ENCODE data around the gene PLA1A.
"Not testable (repeated sequence)": the region's sequence is repeated elsewhere in the genome, so short reads cannot be mapped to it uniquely, and the experiment has no call there.

PLA1A gene

DNA sequence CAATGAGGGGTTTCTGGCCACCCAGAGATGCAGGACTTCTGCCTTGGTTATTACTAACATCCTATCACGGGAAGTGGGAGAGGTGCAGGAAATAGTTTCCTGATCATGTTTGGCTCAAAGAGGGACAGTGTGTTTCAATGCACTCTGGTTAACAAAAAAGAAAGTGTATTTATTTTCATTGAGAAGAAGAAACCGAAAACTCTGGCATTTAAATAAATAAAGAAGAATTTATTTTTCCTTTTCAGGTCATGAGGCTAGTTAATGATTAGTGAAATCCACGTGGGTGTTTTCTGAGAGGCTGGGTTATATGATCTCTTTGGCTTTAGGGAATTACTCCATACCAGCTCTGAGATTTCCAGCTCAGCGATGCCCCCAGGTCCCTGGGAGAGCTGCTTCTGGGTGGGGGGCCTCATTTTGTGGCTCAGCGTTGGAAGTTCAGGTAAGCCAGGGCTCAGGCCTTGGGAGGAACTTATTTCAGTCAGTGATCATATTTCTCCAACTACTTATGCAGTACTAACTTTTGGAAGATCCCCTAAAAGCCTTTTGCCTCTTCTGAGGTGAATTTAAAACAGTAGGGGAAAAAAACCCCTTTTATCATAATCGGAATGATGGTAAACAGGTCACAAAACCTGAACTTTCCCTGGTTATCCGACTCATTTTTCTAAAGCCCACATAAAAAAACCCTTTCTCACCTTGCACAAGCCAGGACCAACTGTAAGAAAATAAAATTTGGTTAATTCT lies at the start of gene PLA1A:
Gene PLA1A, plus strand, starts transcription at position 338 of the 741 bp plus-strand sequence. Its CDS starts 29 bp downstream, at position 367.
- DNase-seq, result no peak

DNA sequence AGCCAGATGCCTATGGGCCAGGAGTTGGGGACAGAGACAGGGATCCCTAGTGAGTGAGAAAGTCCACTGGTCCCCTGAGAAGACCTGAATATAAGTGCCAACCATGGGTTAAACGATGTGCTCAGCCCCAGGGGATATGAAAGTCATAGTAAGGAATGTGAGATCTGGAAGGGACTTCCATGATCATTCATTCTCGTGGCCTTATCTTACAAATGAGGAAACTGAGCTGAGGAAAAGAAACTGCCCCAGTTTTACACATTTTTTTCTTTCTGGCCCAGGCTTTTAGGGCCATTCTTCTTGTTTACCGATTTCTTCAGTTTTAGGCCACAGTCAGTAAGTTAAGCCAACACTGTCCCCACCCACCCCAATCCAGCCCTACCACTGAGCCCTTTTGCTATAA lies 49.3 kb upstream of the PLA1A start:
- no peak for DNase-seq

DNA sequence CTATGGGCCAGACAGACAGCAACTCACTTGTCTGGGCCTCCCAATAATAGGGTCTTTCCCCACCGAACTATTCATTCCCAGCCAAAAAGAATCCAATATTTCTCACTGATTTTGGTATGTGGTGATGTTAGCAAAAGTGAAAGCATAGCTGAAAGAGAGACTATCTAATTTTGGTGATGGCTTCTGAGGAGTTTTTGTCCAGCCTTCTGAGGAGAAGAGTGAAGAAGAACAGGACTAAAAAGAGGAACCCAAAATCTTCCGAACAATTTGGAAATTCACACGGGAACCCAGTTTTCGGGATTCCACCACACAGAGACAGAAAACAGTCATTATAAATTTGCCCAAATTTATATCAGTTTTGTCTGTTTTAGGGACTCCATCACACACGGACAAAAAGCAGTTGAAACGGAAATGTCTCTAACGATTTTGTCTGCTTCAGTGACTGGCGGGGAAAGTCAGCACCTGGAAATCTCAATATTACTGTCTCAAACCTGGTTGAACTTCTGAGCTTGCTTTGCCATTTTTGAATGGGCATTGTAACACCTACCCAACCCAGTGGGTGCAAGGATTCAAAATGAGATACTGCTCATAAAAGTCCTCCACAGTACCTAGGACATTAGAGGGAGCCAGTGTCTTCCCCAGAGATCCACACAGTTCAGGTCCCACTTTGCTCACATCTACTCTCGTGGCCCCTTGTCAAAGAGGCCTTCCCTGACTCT lies 47.3 kb upstream of the PLA1A start:
- DNase-seq, result no peak

GRCh38 chr3:119551598-119551997 lies 46.1 kb upstream of the PLA1A start:
- no peak for DNase-seq

DNA sequence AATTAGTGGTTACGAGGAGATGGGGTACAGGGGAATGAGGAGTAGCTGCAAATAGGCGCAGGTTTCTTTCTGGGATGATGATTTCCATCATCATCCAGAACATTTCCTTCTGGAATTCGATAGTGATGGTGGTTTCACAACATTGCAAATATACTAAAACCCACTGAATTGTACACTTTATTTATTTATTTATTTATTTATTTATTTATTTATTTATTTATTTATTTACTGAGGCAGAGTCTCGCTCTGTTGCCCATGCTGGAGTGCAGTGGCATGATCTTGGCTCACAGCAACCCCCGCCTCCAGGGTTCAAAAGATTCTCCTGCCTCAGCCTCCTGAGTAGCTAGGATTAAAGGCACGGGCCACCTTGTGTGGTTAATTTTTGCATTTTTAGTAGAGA lies 44.8 kb upstream of the PLA1A start:
- DNase-seq, result not testable (repeated sequence)

- no peak for DNase-seq
Observed at GRCh38 chr3:119553823-119554415, 43.8 kb upstream of the PLA1A start.

GRCh38 chr3:119555309-119555735 lies 42.4 kb upstream of the PLA1A start:
- DNase-seq, result no peak

- DNase-seq, result no peak
Observed at GRCh38 chr3:119555929-119556328, 41.8 kb upstream of the PLA1A start.

- no peak for DNase-seq
Observed at GRCh38 chr3:119557192-119557876, 40.4 kb upstream of the PLA1A start.

- DNase-seq, result no peak
Observed at GRCh38 chr3:119557877-119558269, 39.8 kb upstream of the PLA1A start.

- DNase-seq, result no peak
Observed at GRCh38 chr3:119558626-119559317, 38.9 kb upstream of the PLA1A start.

DNA sequence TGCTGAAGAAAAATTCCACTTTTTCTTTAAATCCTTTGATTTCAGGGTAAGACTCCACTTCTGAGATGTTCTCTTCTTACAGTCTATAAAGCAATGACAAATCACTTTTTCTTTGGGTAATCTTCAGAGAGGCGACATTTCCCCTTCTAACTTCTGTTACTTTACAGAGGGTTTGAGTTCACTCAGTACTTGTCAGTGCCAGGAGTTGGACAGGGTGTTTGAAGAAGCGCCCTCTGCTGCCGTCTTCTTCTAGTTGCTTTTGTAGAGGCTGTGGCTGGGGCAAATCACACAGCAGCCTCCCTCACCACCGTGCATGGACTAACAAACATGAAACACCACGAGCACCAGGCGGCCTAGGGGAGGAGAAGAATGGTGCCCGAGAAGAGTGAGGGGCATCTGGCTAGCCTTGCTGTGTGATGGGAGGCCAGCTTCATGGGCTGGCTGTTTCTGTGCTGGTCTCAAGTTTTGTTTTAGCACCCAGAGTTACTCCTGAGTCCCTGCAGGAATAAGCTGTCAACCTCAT lies 38.2 kb upstream of the PLA1A start, which contains the start of gene CD80:
Gene CD80, minus strand, starts transcription at position 174 of the 523 bp plus-strand sequence. CDS start 1,886 bp downstream, outside the sequence.
- peak; percentile 73 for DNase-seq

DNA sequence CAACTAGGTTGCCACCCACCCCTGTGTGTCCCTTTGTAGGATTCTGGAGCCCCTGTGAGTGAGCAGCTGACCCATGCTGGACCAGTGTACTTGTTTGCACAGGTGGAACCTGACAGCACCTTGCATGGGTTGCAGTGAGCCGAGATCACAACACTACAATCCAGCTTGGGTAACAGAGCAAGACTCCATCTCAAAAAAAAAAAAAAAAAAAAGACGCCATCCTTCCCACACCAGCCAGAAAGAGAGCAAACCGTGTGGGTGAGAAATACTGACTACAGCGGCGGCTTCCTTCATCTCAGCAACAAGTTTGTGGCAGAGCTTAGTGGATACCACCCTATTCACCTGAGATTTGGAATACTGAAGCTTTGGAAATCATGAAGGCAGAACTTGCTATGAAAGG lies 37.5 kb upstream of the PLA1A start:
- no peak for DNase-seq

DNA sequence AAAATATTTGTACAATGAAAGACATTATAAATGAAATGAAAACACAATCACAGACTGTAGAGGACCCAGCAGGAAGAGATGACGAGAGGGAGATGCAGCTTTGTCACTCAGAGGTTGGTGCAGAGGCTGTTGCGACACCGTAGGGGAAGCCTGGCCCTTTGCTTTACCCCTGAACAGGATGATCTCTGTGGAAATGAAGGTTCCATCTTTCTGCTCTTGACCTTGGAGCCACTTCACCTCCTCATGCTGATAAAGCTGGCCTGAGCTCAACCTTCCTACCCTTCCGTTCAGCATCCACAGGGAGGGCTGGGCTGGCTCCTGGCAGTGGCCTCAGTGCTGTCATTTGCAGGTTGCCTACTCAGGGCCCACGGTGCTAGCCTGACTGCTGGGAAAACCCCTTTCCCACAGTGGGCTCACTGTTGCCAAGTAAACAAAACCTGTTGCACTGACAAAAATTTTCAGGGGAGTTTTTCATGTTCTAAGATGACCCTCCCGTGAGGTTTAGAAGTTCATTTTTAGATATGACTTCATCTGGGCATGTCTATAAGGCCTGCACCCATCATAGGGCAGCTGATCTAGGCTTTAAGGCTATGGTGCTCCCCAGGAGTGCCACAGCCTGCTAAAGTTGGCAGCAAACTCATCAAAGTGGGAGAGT lies 35.3 kb upstream of the PLA1A start:
- peak; percentile 80 for DNase-seq

GRCh38 chr3:119563334-119563733 lies 34.4 kb upstream of the PLA1A start:
- DNase-seq, result not testable (repeated sequence)

DNA sequence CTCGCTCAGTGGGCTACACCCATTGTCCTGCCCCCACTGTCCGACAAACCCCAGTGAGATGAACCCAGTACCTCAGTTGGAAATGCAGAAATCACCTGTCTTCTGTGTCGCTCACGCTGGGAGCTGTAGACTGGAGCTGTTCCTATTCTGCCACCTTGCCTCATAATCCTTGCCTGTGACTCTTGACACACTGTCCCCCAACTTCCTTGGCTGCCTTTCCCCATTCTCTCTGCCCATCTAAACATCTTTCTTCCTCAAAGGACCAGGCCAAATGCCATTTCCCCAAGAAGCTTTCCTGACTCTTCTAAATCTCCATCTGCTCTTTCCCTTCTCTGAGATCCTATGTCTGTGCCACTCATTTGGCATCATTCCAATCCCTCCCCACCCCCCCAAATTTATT lies 28.5 kb upstream of the PLA1A start:
- no peak for DNase-seq

DNA sequence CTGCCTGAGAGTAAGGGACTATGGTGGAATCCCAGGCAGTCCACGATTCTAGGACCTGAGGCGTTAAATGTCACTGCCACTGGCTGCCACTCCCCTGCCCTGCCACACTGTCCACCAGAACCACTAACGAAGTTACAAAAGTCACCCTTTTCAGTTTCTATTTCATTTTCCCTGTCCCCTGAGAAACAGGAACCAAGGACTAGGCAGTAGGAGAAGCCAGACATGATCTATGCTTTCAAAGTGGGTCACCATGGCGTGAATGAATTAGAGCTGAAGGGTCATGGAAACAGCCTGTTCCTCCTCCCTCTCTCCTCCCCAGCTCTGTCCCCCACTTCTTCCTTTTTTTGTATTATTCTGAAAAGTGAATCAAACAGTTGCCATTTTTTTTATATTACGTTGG lies 27.5 kb upstream of the PLA1A start:
- peak; percentile 23 for DNase-seq

DNA sequence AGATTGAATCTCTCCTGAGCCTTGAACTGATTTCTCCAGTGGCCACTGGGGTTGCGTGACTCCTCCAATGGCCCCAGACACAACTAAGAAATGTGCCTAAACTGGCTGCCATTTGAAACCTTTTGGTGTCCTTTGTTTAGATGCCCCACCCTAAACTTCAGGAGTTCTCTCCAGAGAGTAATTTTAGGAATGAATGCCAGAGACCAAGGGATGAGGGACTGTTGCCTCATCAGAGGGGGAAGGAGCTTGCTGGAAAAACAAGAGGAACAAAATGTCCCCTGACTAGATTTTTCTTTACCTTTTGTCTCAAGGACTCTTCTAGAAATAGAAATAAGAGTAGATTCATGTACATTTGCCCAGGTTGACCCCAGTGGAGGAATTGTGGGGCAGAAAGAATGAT lies 26.5 kb upstream of the PLA1A start:
- DNase-seq, result no peak

DNA sequence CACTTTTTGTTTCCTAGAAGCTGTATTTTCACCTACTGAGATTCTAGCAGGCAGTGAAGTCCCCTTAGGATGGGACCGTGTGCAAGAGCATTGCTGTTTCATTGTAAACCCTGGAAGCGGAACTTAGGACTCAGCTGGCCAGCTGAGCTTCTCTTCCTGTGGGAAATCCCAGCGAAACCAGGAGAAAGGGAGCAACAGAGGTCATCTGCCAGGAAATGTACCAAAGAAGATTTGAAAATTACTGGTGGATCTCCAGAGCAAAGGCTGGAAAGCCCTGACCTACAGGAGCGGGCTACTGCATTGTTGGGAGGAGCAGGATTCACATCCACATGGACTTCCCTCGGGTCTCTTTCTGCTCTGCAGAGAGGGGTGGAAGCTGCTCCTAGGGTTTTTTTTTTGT lies 26.0 kb upstream of the PLA1A start:
- DNase-seq, result no peak

GRCh38 chr3:119575507-119575906 lies 22.2 kb upstream of the PLA1A start:
- DNase-seq, result no peak

DNA sequence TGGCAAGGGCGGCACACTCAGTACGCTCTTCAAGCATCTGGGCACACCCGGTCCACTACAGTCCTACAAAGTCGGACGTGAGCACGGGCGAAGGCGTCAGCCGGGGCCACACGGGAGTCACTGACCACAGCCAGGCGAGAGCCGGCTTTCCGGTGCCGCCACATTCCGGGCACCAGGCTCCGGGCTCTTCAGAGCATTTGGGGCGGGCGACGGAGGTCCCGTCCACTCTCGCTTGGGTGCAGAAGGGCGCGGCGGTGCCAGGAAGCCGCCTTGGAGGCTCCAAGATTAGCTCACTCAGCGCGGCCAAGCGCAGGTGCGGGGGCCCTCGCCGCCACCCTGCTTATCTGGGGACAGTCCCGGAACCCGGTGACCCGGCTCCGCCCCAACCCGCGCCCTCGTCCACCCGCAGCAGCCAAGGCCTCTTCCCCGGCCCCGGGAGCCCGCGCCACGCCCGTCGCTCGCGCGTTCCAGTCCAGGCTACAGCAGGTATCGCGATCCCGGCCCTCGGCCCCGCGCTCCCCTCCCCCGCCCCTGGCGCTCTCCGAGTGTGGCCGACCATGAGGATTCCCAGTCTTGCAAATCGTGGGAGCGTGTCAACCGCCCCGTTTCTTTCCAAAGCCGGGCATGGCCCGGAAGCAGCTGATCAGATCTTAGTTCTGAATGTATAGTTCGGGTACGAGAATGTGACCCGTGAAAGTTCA lies 18.2 kb upstream of the PLA1A start, which contains the start of gene ADPRH:
Gene ADPRH, plus strand, starts transcription at position 127 of the 701 bp plus-strand sequence. CDS start 2,678 bp downstream, outside the sequence.
- DNase-seq, result peak; percentile 37
